AG09309 (cell line): ENCODE measurements around the gene SPIN2A.
"Not testable (repeated sequence)": the region's sequence is repeated elsewhere in the genome, so short reads cannot be mapped to it uniquely, and the experiment has no call there.

Experiments
- DNase-seq: peaks from one replicate; pipeline ENCODE4 v3.0.0-alpha.2; 2010; ENCODE audit warnings: low read depth
- H3K4me3 ChIP-seq: 2 replicates; pipeline ENCODE4 v1.5.1; 2011; ENCODE audit warnings: mild to moderate bottlenecking, low read depth, low read length, moderate library complexity; ENCODE audit not compliant: control insufficient read depth
- CTCF ChIP-seq: IDR thresholded peaks from 2 replicates; pipeline ENCODE4 v1.5.1; 2011; ENCODE audit warnings: mild to moderate bottlenecking, low read depth, low read length, inconsistent platforms; ENCODE audit not compliant: insufficient read depth, control insufficient read depth; ENCODE audit errors: missing control alignments

The SPIN2A gene

DNA sequence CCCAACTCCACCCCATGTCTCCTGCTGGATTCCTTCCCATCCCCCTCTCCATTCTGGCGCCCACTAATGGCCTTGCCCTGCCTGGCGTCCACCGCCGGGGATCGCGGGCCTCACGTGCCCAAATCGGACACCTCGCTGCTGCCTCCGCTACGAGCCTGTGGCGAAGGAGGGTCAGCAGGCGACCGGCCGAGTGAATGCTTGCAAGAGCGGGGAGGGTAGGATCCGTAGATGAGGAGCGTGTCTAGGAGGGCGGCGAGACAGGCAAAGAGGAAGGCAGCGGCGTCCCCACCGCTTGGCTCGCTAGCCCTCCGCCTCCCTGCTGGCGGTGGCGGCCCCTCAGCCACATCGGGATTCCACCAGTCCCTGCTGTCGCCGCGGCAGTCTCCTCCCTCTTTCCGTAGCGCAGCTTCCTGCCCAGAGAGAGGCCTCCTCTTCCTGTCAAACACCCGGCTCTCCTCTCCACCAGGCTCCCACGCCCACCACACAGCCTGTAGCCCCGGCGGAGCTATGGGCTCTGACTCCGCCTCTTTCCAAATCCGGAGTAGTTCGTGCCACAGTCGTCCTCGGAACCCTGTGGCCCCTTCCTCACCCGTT, 15.9 kb downstream of the SPIN2A start, which contains the start of gene SPIN2B:
Gene SPIN2B, minus strand, starts transcription at position 387 of the 594 bp plus-strand sequence.
- peak; percentile 23 for DNase-seq
- H3K4me3 ChIP-seq = peak within 1 kb of the TSS; percentile 70

GRCh38 chrX:57120619-57121161, 16.5 kb downstream of the SPIN2A start:
- not testable (repeated sequence) for DNase-seq
- H3K4me3 ChIP-seq = peak overlapping the region; percentile 70

More for the DNA sequence above, 15.9 kb downstream of the SPIN2A start, which contains the start of gene SPIN2B:
- no peak for TF ChIP-seq CTCF

- no peak for TF ChIP-seq CTCF
- no peak overlapping the region for H3K4me3 ChIP-seq
- no peak for DNase-seq
Observed at GRCh38 chrX:57119416-57119815, 17.8 kb downstream of the SPIN2A start.

- H3K4me3 ChIP-seq, DNase-seq: not testable (repeated sequence)
Observed at GRCh38 chrX:57117566-57117965, 19.6 kb downstream of the SPIN2A start.

- TF ChIP-seq CTCF = no peak
Observed at GRCh38 chrX:57104921-57105398, 32.2 kb downstream of the SPIN2A start.

DNA sequence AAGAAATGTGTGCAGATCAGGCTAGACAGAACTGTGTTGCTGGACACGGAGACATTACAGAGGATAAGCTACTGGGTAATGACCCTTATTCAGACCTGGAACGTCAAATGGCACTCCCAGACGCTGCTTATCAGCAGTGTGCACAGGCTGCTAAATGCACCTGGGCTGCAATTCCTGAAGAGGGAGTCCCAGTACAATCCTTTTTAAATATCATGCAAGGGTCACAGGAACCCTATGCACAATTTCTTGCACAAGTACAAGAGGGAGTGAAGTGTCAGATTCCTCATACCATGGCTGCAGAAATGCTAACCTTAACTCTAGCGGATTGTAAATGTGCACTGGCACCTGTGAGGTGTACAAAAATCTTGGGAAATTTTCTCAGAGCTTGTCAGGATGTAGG, 32.8 kb downstream of the SPIN2A start:
- no peak for TF ChIP-seq CTCF
- DNase-seq = no peak
- H3K4me3 ChIP-seq = no peak overlapping the region

More at GRCh38 chrX:57104921-57105398, 32.2 kb downstream of the SPIN2A start:
- no peak overlapping the region for H3K4me3 ChIP-seq
- no peak for DNase-seq

- H3K4me3 ChIP-seq = no peak overlapping the region
- TF ChIP-seq CTCF = no peak
- DNase-seq = no peak
Observed at GRCh38 chrX:57103489-57103888, 33.7 kb downstream of the SPIN2A start.

DNA sequence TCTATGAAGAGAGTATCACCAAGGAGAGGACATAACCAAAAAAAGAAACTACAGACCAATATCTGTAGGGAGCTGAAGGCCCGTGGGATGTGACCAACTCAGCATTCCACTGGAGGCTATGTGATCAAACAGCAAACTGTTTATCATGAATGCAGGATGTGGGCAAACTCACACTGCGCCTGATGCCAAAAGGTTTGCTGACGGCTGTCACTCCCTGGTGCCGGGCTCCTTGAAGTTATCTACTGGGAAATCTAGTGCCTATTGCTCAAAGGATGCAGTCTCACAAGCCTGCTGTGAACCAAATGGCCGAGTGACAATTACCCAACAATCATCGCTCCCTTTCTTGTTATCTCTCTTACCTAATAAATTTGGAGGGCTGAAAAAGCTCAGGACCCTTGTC, 34.3 kb downstream of the SPIN2A start:
- not testable (repeated sequence) for H3K4me3 ChIP-seq, DNase-seq
